Vagina (tissue), 2 donors: ENCODE results near the gene OSBPL6. TPM values are rescaled to one million over a fixed set of nuclear protein-coding genes. Genes with fewer than 3 reads are reported as not detected.

Source experiments
- DNase-seq, 2 donors: peaks; one replicate each; pipeline ENCODE4 v3.0.0-alpha.2; 2017; ENCODE audit errors: extremely low spot score in 2 of 2
- H3K27ac ChIP-seq: fragments of 200-600 bp; sonication (generic); one replicate; pipeline ENCODE4 v1.5.1; 2019
- H3K27me3 ChIP-seq: fragments of 200-600 bp; sonication (generic); one replicate; pipeline ENCODE4 v1.5.1; 2019
- H3K36me3 ChIP-seq, 2 donors: fragments of 200-600 bp; sonication (generic); one replicate each; pipeline ENCODE4 v1.5.1; 2017 to 2019
- H3K4me1 ChIP-seq: fragments of 200-600 bp; sonication (generic); one replicate; pipeline ENCODE4 v1.5.1; 2019
- H3K4me3 ChIP-seq, 2 donors: fragments of 200-600 bp; sonication (generic); 1 replicate in 1 of 2; 2 replicates in 1 of 2; pipeline ENCODE4 v1.5.1; 2016 to 2019
- H3K9me3 ChIP-seq: fragments of 200-600 bp; sonication (generic); one replicate; pipeline ENCODE4 v1.5.1; 2019
- POLR2A ChIP-seq, 2 donors: fragments of 450-650 bp; IDR thresholded peaks; one replicate each; pipeline ENCODE4 v1.6.1; 2017; ENCODE audit warnings: antibody characterized with exemption in 2 of 2, mild to moderate bottlenecking in 2 of 2, moderate library complexity in 2 of 2
- POLR2AphosphoS5 ChIP-seq, 2 donors: sonication (generic); formaldehyde crosslinking; IDR thresholded peaks; one replicate each; pipeline ENCODE4 v1.9.0; 2017; ENCODE audit warnings: antibody characterized with exemption in 2 of 2, mild to moderate bottlenecking in 2 of 2, low read depth in 1 of 2; ENCODE audit not compliant: insufficient read depth in 1 of 2
- intact Hi-C: fragments of 100-400 bp; cut with DNase I; formaldehyde crosslinking; loops from one replicate; pipeline ENCODE4 v1.15.1; 2023
- total RNA-seq: library from RNA; depleted of rRNA; stranded (reverse); fragments of >200 nt; gene quantifications from one replicate; pipeline ENCODE4 v1.2.3, GENCODE V29; 2016
- TF ChIP-seq, protein P1 (sequence below), 3 experiments: fragments of 450-650 bp in 2 of 3; fragments of 200-600 bp in 1 of 3; sonication (generic) in 1 of 3; IDR thresholded peaks; one replicate each; pipeline ENCODE4 v1.5.1; 2017 to 2019; ENCODE audit warnings: antibody characterized with exemption in 3 of 3, mild to moderate bottlenecking in 2 of 3, moderate library complexity in 2 of 3

Gene OSBPL6
- total RNA-seq, 1 donor from 2014 or later = 2.7 TPM

DNA sequence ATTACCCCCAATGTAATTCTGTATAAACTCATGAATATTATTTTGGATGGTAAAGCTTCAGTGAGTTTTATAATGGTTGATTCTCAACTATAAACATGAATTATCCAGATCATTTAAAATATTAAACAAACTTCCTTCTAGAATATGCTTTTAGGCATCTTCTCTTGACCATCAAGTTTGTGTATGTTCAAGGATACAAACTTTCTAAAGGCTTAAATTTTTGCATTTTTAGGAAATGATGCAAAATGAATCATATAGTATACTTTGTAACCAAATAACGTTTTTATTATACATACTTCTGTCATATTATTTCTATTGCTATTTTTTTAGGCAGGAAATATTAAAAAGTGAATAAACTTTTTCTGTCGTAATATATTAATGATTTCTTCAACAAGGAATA, 62.8 kb downstream of the OSBPL6 start:
- H3K4me1 ChIP-seq = no peaks in the 10 kb centered on the region
- no peaks in the 10 kb centered on the region for H3K27me3 ChIP-seq
- H3K4me3 ChIP-seq = no peak overlapping the region
- H3K9me3 ChIP-seq = no peaks in the 10 kb centered on the region
- intact Hi-C loops = no loop called here
- no peaks in the 10 kb centered on the region for H3K36me3 ChIP-seq
- no peak overlapping the region for H3K27ac ChIP-seq
- TF ChIP-seq, protein P1, sequence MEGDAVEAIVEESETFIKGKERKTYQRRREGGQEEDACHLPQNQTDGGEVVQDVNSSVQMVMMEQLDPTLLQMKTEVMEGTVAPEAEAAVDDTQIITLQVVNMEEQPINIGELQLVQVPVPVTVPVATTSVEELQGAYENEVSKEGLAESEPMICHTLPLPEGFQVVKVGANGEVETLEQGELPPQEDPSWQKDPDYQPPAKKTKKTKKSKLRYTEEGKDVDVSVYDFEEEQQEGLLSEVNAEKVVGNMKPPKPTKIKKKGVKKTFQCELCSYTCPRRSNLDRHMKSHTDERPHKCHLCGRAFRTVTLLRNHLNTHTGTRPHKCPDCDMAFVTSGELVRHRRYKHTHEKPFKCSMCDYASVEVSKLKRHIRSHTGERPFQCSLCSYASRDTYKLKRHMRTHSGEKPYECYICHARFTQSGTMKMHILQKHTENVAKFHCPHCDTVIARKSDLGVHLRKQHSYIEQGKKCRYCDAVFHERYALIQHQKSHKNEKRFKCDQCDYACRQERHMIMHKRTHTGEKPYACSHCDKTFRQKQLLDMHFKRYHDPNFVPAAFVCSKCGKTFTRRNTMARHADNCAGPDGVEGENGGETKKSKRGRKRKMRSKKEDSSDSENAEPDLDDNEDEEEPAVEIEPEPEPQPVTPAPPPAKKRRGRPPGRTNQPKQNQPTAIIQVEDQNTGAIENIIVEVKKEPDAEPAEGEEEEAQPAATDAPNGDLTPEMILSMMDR (IDR thresholded peaks at IDR 0.05) = no peak
- no peak for TF ChIP-seq POLR2AphosphoS5 (IDR thresholded peaks at IDR 0.05; ENCODE audit: insufficient read depth in 1 of 2, low read depth in 1 of 2)
- TF ChIP-seq POLR2A (IDR thresholded peaks at IDR 0.05) = no peak
- DNase-seq = no peak

DNA sequence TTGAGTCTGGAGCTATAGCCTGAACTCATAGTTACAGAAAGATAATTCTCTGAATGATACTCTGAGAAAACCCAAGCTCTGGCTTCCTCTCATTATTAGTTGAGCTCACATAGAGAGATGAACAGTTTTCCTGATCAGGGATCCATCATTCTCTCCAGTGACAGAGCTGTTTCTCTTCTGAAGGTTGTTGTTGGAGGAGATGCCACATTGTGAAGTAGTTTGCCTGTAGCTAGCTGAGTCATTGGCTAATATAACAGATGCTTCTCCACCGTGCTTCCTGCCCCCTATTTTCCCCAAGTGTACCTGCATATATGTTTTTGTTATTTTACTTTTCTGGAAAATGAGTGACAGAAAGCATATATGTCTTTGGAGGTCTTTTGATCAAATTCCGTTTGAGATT, 64.6 kb downstream of the OSBPL6 start:
- Histone ChIP-seq H3K27ac (no peak overlapping the region), H3K36me3 (no peaks in the 10 kb centered on the region), H3K9me3 (no peaks in the 10 kb centered on the region), H3K27me3 (no peaks in the 10 kb centered on the region), H3K4me1 (no peaks in the 10 kb centered on the region), H3K4me3 (no peak overlapping the region)
- no peak for TF ChIP-seq POLR2AphosphoS5 (IDR thresholded peaks at IDR 0.05; ENCODE audit: insufficient read depth in 1 of 2, low read depth in 1 of 2)
- no peak for TF ChIP-seq POLR2A (IDR thresholded peaks at IDR 0.05)
- TF ChIP-seq, protein P1 (IDR thresholded peaks at IDR 0.05) = no peak
- no peak for DNase-seq
- intact Hi-C loops = no loop called here

DNA sequence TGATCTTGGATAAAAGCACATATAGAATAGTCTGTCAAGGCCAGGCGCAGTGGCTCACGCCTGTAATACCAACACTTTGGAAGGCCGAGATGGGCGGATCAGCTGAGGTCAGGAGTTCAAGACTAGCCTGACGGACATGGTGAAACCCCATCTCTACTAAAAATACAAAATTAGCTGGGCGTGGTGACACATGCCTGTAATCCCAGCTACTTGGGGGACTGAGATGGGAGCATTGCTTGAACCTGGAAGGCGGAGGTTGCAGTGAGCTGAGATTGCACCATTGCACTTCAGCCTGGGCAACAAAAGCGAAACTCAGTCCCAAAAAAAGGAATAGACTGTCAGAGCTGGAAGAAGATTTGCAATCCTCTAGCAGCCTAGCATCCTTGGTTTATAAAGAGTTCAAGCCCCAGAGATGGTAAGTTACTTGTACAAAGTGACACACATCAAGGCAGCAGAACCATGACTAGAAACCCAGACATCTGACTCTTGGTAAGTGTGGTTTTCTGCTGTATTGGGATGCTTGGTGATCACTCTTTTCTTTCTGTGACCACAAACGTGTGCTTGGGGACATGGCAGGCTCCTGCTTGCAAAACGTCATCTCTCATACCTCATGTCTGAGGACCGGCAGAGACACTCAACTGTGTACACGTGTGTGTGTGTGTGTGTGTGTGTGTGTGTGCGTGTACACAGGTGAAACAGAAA, 69.0 kb downstream of the OSBPL6 start:
- Histone ChIP-seq H3K4me1 (no peaks in the 10 kb centered on the region), H3K4me3 (no peak overlapping the region), H3K36me3 (no peaks in the 10 kb centered on the region), H3K27me3 (no peaks in the 10 kb centered on the region), H3K9me3 (no peaks in the 10 kb centered on the region), H3K27ac (no peak overlapping the region)
- intact Hi-C loops = no loop called here
- TF ChIP-seq, protein P1 (IDR thresholded peaks at IDR 0.05) = no peak
- no peak for TF ChIP-seq POLR2A (IDR thresholded peaks at IDR 0.05)
- no peak for TF ChIP-seq POLR2AphosphoS5 (IDR thresholded peaks at IDR 0.05; ENCODE audit: insufficient read depth in 1 of 2, low read depth in 1 of 2)
- DNase-seq = no peak

DNA sequence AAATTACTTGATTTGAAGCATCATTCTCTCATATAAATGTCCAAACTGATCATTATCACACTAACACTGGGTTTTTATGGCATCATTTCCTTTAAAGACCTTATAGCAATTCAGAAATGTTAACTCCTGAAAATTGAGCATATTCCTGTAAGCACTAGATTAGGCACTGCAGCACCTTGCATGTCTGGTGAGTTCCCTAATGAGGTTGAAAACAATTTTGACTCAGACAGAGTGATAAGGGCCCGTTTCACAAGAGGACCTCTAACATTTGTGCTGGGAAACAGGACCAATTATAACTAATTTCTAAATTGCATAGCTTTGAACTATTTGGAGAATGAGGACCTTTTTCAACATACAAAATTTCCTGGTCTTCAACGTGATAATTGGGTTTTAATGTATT, 69.9 kb downstream of the OSBPL6 start:
- no peak for DNase-seq
- TF ChIP-seq, protein P1 (IDR thresholded peaks at IDR 0.05) = no peak
- TF ChIP-seq POLR2A (IDR thresholded peaks at IDR 0.05) = no peak
- no peak for TF ChIP-seq POLR2AphosphoS5 (IDR thresholded peaks at IDR 0.05; ENCODE audit: insufficient read depth in 1 of 2, low read depth in 1 of 2)
- no peaks in the 10 kb centered on the region for H3K9me3 ChIP-seq
- H3K27ac ChIP-seq = no peak overlapping the region
- no peaks in the 10 kb centered on the region for H3K4me1 ChIP-seq
- H3K4me3 ChIP-seq = no peak overlapping the region
- H3K27me3 ChIP-seq = no peaks in the 10 kb centered on the region
- no peaks in the 10 kb centered on the region for H3K36me3 ChIP-seq
- intact Hi-C loops = no loop called here

DNA sequence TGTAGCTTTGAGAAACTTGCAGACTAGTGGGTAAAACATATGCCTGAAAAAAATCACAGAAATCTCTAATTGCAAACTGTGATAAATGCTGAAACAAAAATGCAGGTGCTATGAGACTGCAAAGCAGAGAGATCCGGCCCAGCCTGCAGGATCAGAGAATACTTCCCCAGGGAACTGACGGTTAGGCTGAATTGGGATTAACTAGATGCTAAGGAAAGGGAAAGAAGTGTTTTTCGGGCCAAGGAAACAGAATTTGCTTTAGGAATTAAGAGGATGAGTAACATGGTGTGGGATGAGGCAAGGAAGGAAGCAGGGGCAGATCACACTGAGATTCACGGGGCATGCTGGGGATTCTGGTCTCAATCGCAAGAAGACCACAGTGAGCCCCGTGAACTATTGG, 71.5 kb downstream of the OSBPL6 start:
- intact Hi-C loops = no loop called here
- DNase-seq = no peak
- Histone ChIP-seq H3K9me3 (no peaks in the 10 kb centered on the region), H3K27me3 (no peaks in the 10 kb centered on the region), H3K4me3 (no peak overlapping the region), H3K36me3 (no peaks in the 10 kb centered on the region), H3K27ac (no peak overlapping the region), H3K4me1 (no peaks in the 10 kb centered on the region)
- TF ChIP-seq POLR2AphosphoS5 (IDR thresholded peaks at IDR 0.05; ENCODE audit: insufficient read depth in 1 of 2, low read depth in 1 of 2) = no peak
- TF ChIP-seq POLR2A (IDR thresholded peaks at IDR 0.05) = no peak
- TF ChIP-seq, protein P1 (IDR thresholded peaks at IDR 0.05) = no peak
